ENCODE measurements around the gene PPFIBP2. TPM values are rescaled to one million over a fixed set of nuclear protein-coding genes. Genes with fewer than 3 reads are reported as not detected.

PPFIBP2 gene
- total RNA-seq, 1 experiment from 2014 or later, result 5.7 TPM

DNA sequence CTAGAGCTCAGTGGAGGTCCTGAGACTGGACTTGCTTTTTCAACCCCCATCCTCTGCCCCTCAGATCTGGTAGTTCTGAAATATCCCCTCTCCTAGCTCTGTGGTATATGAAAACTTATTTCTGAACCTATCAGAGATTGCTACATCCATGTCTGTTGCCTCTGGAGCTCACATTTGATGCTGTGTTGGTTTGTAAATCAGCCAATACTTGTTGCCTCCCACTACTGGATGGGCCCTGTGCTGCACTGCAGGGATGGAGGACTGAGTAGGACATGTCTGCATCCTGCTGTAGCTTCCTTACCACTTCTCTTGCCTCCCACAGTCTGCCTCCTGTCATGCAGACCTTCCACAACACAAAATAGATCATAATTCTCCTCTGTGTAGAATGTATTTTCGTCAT, 23.3 kb upstream of the PPFIBP2 start:
- H3K36me3 ChIP-seq (ENCODE audit: control insufficient read depth in 1 of 2, insufficient read depth in 2 of 2, low read length in 2 of 2), result no peaks in the 10 kb centered on the region
- H3K79me2 ChIP-seq (ENCODE audit: insufficient read depth, low read length), result no peaks in the 10 kb centered on the region
- intact Hi-C loops (cut with micrococcal nuclease), result no loop called here
- RAD21 ChIA-PET (ENCODE audit: low non-redundant PET in 1 of 2, low total read pairs in 2 of 2, uncharacterized antibody in 2 of 2, unreplicated experiment in 2 of 2), result no interaction called here
- H3K27ac ChIP-seq (ENCODE audit: low read depth, low read length), result no peak overlapping the region
- BruUV-seq (replicated peaks), result no TSS peak
- no peak overlapping the region for H3K9ac ChIP-seq (ENCODE audit: low read length)
- DNase-seq (ENCODE audit: low read depth, low spot score) (no peak), ATAC-seq (no peak)
- CTCF ChIA-PET, result no interaction called here
- H3K4me1 ChIP-seq (ENCODE audit: control insufficient read depth in 1 of 2, insufficient read depth in 2 of 2, low read length in 2 of 2), result no peaks in the 10 kb centered on the region
- no peaks in the 10 kb centered on the region for H3K9me2 ChIP-seq (ENCODE audit: insufficient read depth)
- no peak overlapping the region for H3K4me3 ChIP-seq (replicated peaks in 1 of 2; ENCODE audit: low read depth in 1 of 2, low read length in 2 of 2)
- no peak overlapping the region for H2AFZ ChIP-seq (ENCODE audit: low read depth, low read length, poor library complexity, severe bottlenecking)
- peaks cover 51% of the 10 kb centered on the region for H3K27me3 ChIP-seq (ENCODE audit: insufficient read depth, low read length)
- POLR2A ChIA-PET, result no interaction called here
- no peaks in the 10 kb centered on the region for H4K20me1 ChIP-seq (ENCODE audit: insufficient read depth)
- no peaks in the 10 kb centered on the region for H3K9me3 ChIP-seq (ENCODE audit: control insufficient read depth in 1 of 2, insufficient read depth in 1 of 2, low read depth in 1 of 2, low read length in 2 of 2)
- H3K4me2 ChIP-seq (ENCODE audit: low read length), result no peak overlapping the region
- TF ChIP-seq TCF7L2 (IDR thresholded peaks at IDR 0.05; ENCODE audit: borderline replicate concordance, extremely low read depth, insufficient read depth, insufficient read length), result no peak
- TF ChIP-seq, protein P1, sequence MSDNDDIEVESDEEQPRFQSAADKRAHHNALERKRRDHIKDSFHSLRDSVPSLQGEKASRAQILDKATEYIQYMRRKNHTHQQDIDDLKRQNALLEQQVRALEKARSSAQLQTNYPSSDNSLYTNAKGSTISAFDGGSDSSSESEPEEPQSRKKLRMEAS (IDR thresholded peaks at IDR 0.05), result no peak
- no peak for TF ChIP-seq SRF (IDR thresholded peaks at IDR 0.05; ENCODE audit: low read depth)
- no peak for TF ChIP-seq YY1 (IDR thresholded peaks at IDR 0.05; ENCODE audit: extremely low read depth, insufficient replicate concordance, low read depth, low read length)
- TF ChIP-seq JUND (IDR thresholded peaks at IDR 0.05), result no peak
- TF ChIP-seq SP1 (IDR thresholded peaks at IDR 0.05; ENCODE audit: low read depth), result no peak
- no peak for TF ChIP-seq ELF1 (IDR thresholded peaks at IDR 0.05; ENCODE audit: borderline replicate concordance, low read depth)
- no peak for TF ChIP-seq CEBPB (IDR thresholded peaks at IDR 0.05; ENCODE audit: low read depth)
- TF ChIP-seq ZBTB33 (IDR thresholded peaks at IDR 0.05; ENCODE audit: extremely low read depth, insufficient replicate concordance, low read length), result no peak
- no peak for TF ChIP-seq SIN3A (IDR thresholded peaks at IDR 0.05; ENCODE audit: low read depth)
- TF ChIP-seq POLR2A (IDR thresholded peaks at IDR 0.05; ENCODE audit: borderline replicate concordance, extremely low read depth, insufficient read depth, insufficient read length), result no peak
- TF ChIP-seq EGR1 (IDR thresholded peaks at IDR 0.05; ENCODE audit: low read depth), result no peak
- TF ChIP-seq, protein P2, sequence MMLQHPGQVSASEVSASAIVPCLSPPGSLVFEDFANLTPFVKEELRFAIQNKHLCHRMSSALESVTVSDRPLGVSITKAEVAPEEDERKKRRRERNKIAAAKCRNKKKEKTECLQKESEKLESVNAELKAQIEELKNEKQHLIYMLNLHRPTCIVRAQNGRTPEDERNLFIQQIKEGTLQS (IDR thresholded peaks at IDR 0.05), result no peak
- no peak for TF ChIP-seq ZNF274 (IDR thresholded peaks at IDR 0.05; ENCODE audit: low read depth, low read length)
- TF ChIP-seq EZH2 (IDR thresholded peaks at IDR 0.05), result no peak
- TF ChIP-seq RAD21 (IDR thresholded peaks at IDR 0.05; ENCODE audit: low read depth), result no peak
- TF ChIP-seq REST (IDR thresholded peaks at IDR 0.05; ENCODE audit: low read depth), result no peak
- no peak for TF ChIP-seq ZFX (IDR thresholded peaks at IDR 0.05)

Data from HCT116 (cell line).